ENCODE measurements around the gene ITGB2. TPM values are rescaled to one million over a fixed set of nuclear protein-coding genes. Genes with fewer than 3 reads are reported as not detected.
"Not testable (repeated sequence)": the region's sequence is repeated elsewhere in the genome, so short reads cannot be mapped to it uniquely, and the experiment has no call there.

ITGB2 gene
- total RNA-seq, 1 experiment from 2014 or later, result 1.0 TPM

GRCh38 chr21:44926331-44927101, 5.8 kb upstream of the ITGB2 start:
- DNase-seq (ENCODE audit: low read depth), result peak; percentile 70

DNA sequence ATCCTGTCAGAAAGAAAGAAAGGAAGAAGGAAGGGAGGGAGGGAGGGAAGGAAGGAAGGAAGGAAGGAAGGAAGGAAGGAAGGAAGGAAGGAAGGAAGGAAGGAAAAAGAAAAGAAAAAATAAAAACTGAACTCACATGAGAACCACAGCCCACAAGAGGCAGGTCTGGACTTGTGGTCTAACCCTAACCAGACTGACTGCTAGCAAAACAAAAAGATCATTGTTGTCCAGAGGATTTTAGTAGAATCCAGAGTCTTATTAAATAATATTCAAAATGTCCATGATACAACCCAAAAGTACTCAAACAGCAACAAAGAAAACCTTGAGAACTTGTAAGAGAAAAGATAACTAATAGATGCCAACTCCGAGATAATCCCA, 4.7 kb upstream of the ITGB2 start:
- no peak for DNase-seq (ENCODE audit: low read depth)

GRCh38 chr21:44924606-44925377, 4.1 kb upstream of the ITGB2 start:
- no peak for DNase-seq (ENCODE audit: low read depth)

DNA sequence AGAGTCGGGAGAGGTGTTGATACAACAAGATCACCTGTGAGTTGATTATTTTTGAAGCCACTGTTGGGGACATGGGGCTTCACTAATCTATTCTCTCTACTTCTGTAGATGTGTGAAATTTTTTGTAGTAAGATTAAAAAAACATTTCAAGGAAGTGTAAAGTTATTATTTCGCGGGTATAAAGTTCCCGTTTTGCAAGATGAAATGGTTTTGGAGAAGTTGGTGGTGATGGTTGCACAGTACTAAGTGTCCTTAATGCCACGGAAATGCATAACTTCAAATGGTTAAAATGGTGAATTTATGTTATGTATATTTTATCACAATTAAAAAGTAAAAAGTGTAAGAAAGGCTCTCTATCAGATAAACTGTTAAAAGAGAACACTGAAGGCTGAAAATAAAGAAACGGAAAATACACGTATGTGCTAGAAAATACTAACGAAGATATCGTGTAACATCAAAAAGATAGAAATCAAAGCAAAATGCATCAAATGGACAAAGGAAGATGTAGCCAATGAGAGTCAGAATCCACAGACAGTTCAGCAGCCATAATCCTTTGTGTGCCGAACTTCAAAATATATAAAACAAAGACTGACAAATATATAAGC, 2.9 kb upstream of the ITGB2 start:
- DNase-seq (ENCODE audit: low read depth), result no peak

DNA sequence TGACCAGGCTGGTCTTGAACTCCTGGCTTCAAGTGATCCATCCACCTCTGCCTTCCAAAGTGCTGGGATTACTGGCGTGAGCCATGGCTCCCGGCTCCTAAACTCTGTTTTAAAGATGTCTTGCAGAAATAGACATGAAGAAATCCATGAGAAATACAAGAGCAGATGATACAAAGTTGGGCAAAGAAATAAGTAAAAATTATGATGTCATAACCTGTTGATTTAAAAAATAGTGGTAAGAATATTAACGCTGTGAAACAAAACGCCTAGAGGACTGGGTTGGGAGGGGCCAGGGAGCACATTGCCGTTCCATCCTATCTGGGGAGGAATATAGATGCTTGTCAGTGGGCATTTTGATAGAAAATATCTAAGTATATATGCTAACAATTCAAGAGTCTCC, 1.2 kb upstream of the ITGB2 start:
- no peak for DNase-seq (ENCODE audit: low read depth)

- no peak for DNase-seq (ENCODE audit: low read depth)
Observed at GRCh38 chr21:44919913-44920693, 596 bp downstream of the ITGB2 start.

GRCh38 chr21:44919111-44919912, 1.4 kb downstream of the ITGB2 start:
- no peak for DNase-seq (ENCODE audit: low read depth)

DNA sequence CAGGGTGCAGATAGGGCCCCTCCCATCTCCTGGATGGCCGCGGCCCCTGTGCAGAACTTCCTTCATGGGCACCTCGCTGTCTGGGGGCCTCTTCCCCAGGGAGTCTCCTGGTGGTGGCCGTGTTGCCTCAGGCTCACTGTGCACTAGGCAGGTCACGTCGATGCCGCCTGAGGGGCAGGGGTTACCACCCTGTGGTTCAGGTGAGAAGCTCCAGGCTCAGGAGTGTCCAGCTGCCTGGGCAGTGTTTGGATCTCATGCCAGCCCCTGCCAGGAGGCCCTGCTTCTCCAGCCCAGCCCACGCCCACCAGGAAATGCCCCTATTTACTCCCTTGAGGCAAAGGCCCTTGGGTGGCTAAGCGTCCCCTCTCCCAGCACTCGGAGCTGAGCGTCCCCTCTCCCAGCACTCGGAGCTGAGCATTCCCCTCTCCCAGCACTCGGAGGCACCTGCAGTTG, 2.1 kb downstream of the ITGB2 start:
- no peak for DNase-seq (ENCODE audit: low read depth)

DNA sequence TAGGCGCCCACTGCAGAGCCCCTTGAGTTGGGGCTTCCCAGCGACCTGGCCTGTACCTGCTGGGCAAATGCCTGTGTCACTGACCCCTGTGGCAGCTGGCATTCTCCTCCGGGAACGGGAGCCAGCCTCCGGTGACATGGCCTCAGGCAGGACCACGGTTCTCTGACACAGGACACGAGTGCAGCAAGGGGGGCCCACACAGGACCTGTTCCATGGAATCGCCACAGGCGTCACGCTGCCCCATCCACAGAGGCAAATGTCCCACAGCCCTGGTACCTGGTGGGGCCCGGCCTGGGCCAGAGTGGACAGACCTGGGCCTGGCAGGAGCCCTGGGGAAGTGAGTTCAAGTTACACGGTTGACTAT, 2.6 kb downstream of the ITGB2 start:
- DNase-seq (ENCODE audit: low read depth), result no peak

GRCh38 chr21:44917446-44918106, 3.1 kb downstream of the ITGB2 start:
- no peak for DNase-seq (ENCODE audit: low read depth)

DNA sequence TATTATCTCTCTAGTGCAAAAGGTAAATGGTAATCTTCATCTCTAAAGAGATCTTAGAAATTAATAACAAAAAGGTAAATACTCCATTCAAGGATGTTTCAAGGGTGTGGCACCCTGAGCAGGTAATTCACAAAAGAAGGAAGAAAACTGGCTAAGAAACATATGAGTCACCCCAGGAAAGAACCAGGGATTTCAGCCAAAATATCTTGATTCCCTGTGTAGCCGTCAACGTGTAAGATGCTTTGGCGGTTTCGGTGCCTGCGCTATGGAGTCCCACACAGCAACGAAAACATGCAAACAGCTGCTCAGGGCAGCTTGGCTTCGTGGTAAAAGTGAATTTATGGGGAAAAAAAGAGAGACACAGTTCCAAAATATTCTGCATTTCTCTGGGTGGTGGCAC, 3.7 kb downstream of the ITGB2 start:
- DNase-seq (ENCODE audit: low read depth), result peak; percentile 48

- DNase-seq (ENCODE audit: low read depth), result no peak
Observed at GRCh38 chr21:44914176-44914874, 6.4 kb downstream of the ITGB2 start.

DNA sequence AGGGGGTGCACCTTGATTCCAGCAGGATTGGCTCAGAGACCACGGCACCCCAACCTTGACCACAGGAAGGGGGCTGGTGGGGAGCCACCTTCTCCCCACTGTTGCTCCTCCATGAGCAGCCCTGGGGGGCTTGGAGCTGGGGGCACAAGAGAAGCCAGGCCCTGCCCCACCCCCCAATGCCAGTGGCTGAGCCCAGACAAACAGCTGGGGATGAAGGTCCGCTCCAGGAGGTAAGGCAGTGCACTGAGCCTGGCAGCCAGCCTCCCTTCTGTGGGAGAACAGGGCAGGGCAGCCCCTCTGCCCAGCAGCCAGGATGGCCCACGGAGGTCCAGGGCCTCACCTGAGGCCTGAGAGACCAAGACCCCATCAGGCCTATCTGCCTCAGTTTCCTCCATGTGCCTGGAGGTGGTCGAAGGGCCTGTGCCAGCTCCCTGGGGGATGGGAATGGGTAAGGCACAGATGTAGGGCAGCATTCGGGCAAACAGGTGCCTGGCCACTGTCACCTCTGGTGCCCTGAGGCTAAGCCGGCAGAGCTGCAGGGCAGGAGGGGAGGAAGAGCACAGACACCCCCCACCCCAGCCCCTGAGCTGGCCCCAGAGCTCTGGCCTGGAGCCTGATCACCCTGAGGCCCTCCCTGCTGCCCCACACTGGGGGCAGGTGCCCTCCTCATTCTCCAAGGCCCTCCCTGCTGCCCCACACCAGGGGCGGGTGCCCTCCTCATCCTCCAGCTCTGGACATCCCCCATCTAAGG, 7.1 kb downstream of the ITGB2 start:
- DNase-seq (ENCODE audit: low read depth), result no peak

DNA sequence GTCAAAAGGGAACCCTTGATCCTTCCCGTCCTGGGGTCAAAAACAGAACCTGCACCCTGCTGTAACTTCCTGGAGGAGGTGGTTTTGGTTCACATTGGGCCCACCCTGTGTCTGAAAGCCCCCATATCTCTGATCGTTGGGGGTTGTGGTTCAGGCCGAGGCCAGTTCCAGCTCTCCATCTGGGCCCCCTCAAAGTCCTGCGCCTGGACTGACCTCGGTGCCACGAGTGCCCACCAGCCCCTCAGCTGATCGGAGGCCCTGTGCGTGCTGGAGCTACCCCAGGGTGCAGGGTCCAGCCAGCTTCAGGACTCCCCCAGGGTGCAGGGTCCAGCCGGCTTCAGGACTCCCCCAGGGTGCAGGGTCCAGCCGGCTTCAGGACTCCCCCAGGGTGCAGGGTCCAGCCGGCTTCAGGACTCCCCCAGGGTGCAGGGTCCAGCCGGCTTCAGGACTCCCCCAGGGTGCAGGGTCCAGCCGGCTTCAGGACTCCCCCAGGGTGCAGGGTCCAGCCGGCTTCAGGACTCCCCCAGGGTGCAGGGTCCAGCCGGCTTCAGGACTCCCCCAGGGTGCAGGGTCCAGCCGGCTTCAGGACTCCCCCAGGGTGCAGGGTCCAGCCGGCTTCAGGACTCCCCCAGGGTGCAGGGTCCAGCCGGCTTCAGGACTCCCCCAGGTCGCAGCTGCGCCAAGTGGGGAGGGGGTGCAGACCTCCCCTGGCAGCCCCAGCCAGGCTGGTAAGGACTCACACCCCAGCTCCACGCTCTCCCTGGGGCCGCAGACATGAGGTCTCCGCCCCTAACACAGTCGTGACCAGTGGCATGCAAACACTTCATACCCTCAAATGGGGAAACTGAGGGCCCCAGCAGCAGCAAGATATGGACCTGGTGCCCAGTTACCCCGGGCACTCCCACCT, 7.9 kb downstream of the ITGB2 start:
- not testable (repeated sequence) for DNase-seq (ENCODE audit: low read depth)

DNA sequence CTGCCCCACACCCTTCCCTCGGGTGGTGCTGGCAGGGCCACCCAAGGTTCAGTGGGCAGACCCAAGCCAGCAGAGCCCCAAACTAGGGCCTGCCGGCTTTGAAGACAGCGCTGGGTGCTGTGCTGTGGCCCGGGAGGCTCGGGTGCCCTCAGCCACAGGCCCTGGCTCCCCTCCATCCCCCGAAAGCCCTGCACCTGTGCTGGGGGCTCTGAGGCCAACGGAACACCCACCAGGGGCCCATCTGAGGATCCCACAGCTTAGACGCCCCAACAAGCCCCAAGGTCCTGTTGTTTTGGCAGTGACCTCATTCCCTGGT, 8.6 kb downstream of the ITGB2 start:
- no peak for DNase-seq (ENCODE audit: low read depth)

- peak; percentile 75 for DNase-seq (ENCODE audit: low read depth)
Observed at GRCh38 chr21:44911384-44912157, 9.1 kb downstream of the ITGB2 start.

DNA sequence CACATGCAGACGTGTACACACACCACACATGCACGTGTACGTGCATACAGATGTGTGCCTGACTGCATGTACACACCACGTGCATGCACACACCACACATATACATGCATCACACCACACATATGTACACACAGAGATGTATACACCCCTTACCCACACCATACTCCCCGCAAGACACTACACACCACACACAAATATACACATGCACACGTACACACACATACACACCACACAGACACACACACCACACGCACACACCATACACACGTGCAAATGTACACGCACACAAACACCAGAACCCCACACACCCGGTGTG, 9.7 kb downstream of the ITGB2 start:
- DNase-seq (ENCODE audit: low read depth), result no peak

Data from Daoy (cell line).